GM12891 (cell line): ENCODE data around the gene SP100.

Source experiments
- POLR2A ChIP-seq: IDR thresholded peaks from 2 replicates; pipeline ENCODE4 v1.6.1; 2011; ENCODE audit warnings: low read depth, low read length, control low read depth
- TAF1 ChIP-seq: IDR thresholded peaks from 2 replicates; pipeline ENCODE4 v1.6.1; 2011; ENCODE audit warnings: low read depth, low read length, control low read depth

DNA sequence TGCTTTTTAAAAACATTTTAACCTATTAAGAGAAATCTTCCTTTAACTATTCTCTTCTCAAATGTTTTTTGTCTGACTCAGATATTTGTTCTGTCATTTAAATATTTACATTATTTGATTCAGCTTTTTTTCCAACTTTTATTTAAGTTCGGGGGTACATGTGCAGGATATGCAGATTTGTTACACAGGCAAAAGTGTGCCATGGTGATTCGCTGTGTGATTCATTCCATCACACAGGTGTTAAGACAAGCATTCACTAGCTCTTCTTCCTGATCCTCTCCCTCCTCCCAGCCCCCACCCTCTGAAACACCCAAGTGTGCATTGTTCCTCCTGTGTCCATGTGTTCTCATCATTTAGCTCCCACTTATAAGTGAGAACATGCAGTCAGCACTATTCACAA lies 19.4 kb downstream of the SP100 start:
- TF ChIP-seq TAF1: no peak
- no peak for TF ChIP-seq POLR2A
